Measurements from ENCODE around the gene FERMT1.

DNA sequence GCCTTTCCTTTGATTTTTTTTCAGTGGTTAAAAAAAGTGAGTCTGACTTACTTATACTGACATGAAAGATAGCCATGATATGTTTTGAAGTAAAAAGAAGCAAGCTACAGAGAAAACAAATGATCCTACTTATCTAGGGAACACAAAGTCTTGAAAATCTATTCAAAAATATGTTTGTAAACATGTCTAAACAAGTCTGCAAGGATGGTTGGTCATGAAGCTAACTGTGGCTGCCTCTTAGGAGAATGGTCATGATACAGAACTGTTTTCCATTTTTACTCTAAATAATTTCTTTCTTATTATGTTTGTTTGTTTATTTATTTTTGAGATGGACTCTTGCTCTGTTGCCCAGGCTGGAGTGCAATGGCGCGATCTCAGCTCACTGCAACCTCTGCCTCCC, 21.5 kb downstream of the FERMT1 start:
- TF ChIP-seq, protein P1, sequence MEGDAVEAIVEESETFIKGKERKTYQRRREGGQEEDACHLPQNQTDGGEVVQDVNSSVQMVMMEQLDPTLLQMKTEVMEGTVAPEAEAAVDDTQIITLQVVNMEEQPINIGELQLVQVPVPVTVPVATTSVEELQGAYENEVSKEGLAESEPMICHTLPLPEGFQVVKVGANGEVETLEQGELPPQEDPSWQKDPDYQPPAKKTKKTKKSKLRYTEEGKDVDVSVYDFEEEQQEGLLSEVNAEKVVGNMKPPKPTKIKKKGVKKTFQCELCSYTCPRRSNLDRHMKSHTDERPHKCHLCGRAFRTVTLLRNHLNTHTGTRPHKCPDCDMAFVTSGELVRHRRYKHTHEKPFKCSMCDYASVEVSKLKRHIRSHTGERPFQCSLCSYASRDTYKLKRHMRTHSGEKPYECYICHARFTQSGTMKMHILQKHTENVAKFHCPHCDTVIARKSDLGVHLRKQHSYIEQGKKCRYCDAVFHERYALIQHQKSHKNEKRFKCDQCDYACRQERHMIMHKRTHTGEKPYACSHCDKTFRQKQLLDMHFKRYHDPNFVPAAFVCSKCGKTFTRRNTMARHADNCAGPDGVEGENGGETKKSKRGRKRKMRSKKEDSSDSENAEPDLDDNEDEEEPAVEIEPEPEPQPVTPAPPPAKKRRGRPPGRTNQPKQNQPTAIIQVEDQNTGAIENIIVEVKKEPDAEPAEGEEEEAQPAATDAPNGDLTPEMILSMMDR (IDR thresholded peaks at IDR 0.05), result no peak
- TF ChIP-seq POLR2AphosphoS5 (IDR thresholded peaks at IDR 0.05; ENCODE audit: low read depth, low read length) (no peak), REST (IDR thresholded peaks at IDR 0.05; ENCODE audit: insufficient read depth in 1 of 2, low read depth in 2 of 2, low read length in 1 of 2) (no peak), SIN3A (IDR thresholded peaks at IDR 0.05; ENCODE audit: borderline replicate concordance, insufficient read depth, low read depth, low read length) (no peak), TCF7L2 (IDR thresholded peaks at IDR 0.05; ENCODE audit: low read depth, low read length) (no peak)
